Fibroblast of the aortic adventitia (primary cell): ENCODE measurements around the gene THNSL1. TPM values are rescaled to one million over a fixed set of nuclear protein-coding genes. Genes with fewer than 3 reads are reported as not detected.

Experiments
- DNase-seq: peaks from one replicate; pipeline ENCODE4 v3.0.0-alpha.2; 2010; ENCODE audit warnings: low read depth
- H3K4me3 ChIP-seq: 2 replicates; pipeline ENCODE4 v1.5.1; 2011; ENCODE audit warnings: low read depth, mild to moderate bottlenecking, control low read depth, low read length, moderate library complexity
- CTCF ChIP-seq: IDR thresholded peaks from 2 replicates; pipeline ENCODE4 v1.5.1; 2011; ENCODE audit warnings: mild to moderate bottlenecking, low read length, control low read depth, inconsistent platforms; ENCODE audit not compliant: insufficient read depth
- total RNA-seq: library from RNA; depleted of rRNA; stranded (reverse); fragments of >200 nt; gene quantifications from 2 replicates; pipeline ENCODE4 v1.2.3, GENCODE V29; 2012; ENCODE audit warnings: low replicate concordance

THNSL1 gene
- total RNA-seq, 1 donor = 6.0 TPM

DNA sequence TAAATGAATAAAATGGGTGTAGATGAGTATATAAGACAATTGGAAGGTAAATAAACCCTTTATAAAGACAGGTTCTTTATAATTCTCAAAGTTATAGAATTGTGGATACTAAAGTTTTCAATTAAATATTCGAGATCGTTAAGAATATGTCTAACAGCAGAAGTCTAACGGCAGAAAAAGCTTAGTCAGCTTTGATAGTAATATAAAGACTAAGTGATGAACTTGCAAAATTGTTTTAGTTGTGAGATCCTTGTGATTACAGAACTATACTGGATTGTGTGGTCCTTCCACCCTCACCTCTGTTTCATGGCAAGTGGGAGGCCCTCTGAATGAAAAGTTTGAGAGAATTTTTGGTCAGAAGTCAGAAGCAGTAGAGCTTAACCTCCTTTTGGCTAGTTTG is 2.3 kb downstream of the THNSL1 start:
- no peak for TF ChIP-seq CTCF

GRCh38 chr10:25023278-25023677 is 6.9 kb downstream of the THNSL1 start:
- TF ChIP-seq CTCF = no peak
- no peak overlapping the region for H3K4me3 ChIP-seq
- DNase-seq = no peak

More for the DNA sequence above, 2.3 kb downstream of the THNSL1 start:
- no peak for DNase-seq
- H3K4me3 ChIP-seq = no peak overlapping the region

DNA sequence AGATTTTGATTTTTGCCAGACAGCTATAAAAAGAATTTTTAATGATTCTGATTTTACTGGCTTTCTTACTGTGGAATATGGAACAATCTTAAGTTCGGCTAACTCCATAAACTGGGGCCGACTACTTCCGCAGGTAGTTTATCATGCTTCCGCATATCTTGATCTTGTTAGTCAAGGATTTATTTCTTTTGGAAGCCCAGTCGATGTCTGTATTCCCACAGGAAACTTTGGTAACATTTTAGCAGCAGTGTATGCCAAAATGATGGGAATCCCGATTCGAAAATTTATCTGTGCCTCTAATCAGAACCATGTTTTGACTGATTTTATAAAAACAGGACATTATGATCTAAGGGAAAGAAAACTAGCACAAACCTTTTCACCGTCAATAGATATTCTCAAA is 8.1 kb downstream of the THNSL1 start:
- no peak overlapping the region for H3K4me3 ChIP-seq
- no peak for TF ChIP-seq CTCF
- peak; percentile 8 for DNase-seq

DNA sequence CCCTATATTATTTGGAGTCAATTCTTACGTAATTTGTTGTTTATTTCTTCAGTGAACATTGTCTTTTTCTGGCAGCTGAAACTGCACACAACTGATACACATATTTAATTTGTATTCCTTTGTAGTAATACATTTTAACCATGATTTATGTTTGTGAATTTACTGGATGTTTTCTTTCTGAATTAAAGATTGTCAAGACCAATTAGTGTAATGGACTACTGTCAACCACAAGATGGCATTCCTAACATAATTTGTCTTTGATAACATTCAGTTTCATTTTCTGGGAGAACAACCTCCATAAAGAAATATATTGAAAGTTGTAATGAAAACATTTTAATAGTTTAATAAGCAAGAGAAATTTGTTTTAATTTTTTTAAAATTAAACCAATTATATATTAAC is 10.1 kb downstream of the THNSL1 start:
- DNase-seq = peak; percentile 43
- H3K4me3 ChIP-seq = no peak overlapping the region
- TF ChIP-seq CTCF = peak; percentile 7

DNA sequence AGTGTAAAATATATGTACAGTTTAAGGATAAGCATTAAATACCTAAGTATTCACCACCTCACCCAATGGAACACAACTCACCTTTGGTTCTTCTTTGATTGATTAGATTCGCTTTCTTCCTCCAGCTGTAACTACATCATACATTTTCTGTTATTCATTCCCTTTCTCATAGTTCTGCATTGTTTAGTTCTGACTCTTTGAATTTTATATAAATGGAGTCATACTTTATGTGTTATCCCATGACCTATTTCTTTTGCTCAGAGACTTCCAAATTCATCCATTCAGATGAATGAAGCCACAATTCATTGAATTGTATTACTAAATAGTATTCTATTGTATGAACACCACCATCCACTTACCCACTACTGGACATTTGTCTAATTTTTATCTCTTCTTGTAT is 12.3 kb downstream of the THNSL1 start:
- DNase-seq = no peak
- TF ChIP-seq CTCF = no peak
- no peak overlapping the region for H3K4me3 ChIP-seq

- no peak overlapping the region for H3K4me3 ChIP-seq
- TF ChIP-seq CTCF = no peak
- no peak for DNase-seq
Observed at GRCh38 chr10:25029519-25029918, 13.1 kb downstream of the THNSL1 start.

DNA sequence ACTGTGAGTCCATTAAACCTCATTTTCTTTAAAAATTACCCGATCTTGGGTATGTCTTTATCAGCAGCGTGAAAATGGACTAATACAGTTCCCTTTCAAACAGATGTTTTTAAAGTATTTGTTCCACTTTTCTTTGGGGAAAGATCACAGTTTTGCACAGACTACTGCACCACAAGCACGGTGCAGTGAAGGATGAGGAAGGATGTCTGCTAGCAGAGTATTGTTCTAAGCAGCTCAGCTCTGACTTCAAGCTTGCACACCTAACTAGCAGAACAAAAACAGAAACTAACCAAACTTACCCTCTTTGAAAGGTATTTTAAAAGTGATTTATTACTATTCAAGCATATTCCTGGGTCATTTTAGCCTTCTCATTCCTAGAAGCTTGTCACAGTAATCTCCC is 20.0 kb downstream of the THNSL1 start:
- no peak for DNase-seq
- no peak for TF ChIP-seq CTCF
- no peak overlapping the region for H3K4me3 ChIP-seq
